GM18951 (cell line): Measurements from ENCODE around the gene MMP17.

ENCODE experiments used
- POLR2A ChIP-seq: IDR thresholded peaks from 4 replicates; pipeline ENCODE4 v1.6.1; 2011; ENCODE audit warnings: mild to moderate bottlenecking; ENCODE audit not compliant: insufficient read length, insufficient read depth; ENCODE audit errors: extremely low read depth
- in situ Hi-C: fragments of 300-500 bp; cut with MboI; formaldehyde crosslinking; loops from one replicate; pipeline ENCODE4 v1.12.0; 2022; ENCODE audit warnings: low sequenced_read_pairs, mixed read lengths, inconsistent platforms; ENCODE audit not compliant: unreplicated experiment

MMP17 gene

DNA sequence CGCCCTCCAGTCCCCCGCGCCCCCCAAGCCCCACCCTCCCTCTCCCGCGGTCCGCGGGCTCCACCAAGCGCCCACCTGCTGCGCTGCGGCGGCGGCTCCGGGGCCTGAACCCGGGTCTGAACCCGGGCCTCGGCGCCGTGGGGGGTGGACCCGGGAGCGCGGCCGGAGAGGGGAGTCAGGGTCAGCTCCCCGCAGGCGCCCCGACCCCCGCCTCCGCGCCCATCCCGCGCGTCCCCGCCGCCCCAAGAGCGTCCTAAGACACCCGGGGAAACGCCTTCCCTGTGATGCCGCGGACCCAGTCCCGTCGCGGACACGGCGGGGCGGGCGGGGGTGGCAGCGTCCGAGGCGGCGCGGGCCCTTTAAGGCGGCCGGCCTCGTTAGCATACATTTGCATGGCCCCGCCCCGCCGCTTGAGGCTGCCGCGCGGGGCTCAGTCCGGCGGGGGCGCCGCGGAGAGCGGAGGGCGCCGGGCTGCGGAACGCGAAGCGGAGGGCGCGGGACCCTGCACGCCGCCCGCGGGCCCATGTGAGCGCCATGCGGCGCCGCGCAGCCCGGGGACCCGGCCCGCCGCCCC, at the start of gene MMP17:
Gene MMP17, plus strand, starts transcription at position 433 of the 574 bp plus-strand sequence. Its CDS starts 102 bp downstream, at position 535.
- peak; percentile 59 for TF ChIP-seq POLR2A
- in situ Hi-C loops = no loop called here

DNA sequence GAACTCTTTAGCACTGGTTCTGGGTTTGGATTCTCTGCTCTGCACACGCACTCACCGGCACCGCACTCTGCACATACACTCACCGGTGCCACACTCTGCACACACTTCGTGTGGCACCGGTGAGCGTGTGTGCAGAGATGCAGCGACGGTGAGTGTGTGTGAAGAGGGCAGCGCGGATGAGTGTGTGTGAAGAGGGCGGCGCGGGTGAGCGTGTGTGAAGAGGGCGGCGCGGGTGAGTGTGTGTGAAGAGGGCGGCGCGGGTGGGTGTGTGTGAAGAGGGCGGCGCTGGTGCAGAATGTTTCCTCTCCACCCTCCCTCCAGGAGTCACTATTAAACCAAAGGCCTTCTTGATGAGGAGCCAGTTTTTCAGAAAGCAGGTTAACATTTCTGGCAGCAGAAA, 49.2 kb upstream of the MMP17 start:
- in situ Hi-C loops = no loop called here
- TF ChIP-seq POLR2A = no peak

DNA sequence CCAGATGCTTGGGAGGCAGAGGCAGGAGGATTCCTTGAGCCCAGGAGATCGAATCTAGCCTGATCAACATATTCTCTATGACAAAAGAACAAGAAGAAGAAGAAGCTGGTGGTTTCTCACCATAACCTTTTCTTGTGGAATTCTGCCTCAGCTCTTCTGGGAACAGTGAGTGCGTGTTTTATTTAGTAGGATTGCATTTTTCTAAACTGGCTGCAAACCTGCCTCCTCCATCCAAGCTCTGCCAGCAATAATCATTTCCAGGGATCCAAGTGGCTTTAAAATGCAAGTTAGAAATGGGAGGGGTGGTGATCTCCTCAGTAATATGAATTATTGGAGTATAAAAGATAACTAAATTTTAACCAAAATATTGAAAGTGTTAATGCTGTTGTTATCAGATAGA, 46.1 kb upstream of the MMP17 start:
- in situ Hi-C loops = no loop called here
- no peak for TF ChIP-seq POLR2A

DNA sequence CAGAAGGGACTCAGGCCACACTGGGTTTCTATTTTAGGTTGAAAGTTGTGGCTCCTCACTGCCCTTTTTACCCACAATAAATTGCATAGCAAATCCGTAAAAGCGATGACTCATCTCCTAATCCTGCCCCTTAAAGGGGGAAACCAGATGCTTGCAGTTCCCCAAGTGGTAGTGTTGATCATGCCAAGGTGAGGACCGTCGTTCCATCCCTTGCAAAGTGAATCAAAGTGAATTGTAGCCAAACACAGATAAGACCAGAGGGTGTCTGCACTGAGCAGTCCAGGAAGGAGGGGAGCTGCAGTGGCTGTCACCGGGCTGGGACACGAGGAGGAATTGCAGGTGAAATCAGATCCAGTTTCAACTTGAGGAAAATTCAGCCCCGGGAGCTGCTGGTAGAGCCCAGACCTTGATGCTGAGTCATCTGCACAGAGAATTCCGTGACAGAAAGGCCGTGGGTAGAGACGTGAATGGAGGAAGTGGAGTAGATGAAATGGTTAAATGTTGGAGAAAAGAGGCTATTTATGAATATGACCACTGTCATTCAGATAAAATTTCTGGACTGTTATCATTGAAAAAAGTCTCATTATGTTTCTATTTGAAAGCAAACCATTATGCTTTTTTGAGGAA, 44.2 kb upstream of the MMP17 start:
- TF ChIP-seq POLR2A = no peak
- in situ Hi-C loops = no loop called here

DNA sequence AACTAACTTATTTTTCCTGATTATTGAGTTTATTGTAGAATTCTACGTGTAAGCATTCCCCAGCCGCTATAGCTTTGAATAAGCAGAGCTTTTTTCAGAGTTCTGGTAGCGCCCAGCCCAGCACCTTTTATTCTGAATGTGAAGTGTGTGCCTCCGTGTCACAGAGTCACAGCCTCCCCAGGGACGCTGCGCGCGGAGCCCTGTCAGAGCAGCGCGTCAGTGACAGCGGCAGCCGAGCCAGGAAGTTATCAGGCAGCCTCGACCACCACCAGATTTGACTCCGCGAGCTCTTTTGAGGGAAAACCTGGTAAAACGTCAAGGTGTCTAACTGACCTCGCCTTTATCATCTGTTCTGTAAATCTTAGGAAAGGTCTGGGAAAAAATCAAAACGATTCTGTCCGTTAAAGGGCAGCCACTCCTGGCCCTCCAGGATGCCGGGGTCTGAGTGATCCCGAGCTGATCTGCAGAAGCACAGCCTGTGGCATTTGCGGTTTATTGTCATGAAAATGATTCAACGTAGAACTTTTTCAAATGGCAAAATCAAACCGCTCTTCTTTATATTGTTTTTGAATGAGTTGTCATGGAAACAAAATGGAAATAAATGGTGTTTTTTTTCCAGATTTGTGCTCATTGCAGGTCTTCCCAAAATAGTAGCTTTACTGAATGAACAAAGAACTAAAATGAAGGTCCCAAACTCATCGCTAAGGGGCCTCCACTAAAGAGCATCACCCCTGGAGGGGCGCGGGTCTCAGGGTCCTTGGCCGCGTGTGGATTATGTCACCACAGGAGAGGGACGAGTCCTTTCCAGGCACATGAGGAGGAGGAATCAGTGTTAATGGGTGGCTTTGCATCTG, 43.1 kb upstream of the MMP17 start:
- TF ChIP-seq POLR2A = no peak
- in situ Hi-C loops = no loop called here

DNA sequence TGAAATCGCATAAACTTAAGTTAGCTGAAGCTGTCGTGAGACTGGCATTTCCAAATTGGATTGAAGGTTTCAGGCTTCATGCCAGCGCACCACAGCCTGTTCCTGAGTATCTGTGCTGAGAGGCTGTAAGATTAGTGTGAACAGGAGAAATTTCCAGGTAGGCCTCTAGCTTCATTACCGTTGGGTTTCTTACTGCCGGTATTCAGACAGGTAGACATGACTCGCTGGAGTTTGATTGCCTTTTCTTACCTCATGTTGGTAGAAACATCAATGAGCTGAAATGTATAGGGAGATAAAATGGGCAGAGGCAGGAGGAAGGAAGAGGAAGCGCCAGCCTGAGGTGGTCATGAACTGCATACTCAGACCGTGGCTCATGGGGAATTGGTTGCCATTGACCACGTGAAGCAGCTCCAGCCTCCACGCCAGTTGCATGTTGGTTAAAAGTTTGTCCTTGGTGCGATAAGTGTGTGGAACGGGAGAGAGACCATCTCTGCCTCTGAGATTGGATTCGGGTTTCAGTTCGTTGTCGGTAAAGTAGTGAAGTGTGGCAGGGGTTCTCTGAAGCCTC, 42.3 kb upstream of the MMP17 start:
- in situ Hi-C loops = no loop called here
- TF ChIP-seq POLR2A = no peak

DNA sequence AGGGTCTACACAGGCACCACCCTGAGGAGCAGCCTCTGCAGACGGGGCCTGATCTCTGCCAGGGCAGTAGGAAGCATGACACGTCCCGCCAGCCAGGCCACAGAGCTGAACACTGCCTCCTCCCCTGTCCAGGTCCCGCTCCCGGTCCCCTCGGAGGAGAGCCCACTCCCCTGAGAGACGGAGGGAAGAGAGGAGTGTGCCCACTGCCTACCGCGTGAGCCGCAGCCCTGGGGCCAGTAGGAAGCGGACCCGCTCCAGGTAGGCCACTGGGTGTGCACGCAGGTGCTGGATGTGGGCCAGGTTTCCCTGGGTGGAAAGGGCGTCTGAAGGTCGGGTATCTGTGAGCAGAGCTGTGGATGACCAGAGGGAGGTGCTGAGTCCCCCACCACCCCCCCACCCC, 41.9 kb upstream of the MMP17 start:
- in situ Hi-C loops = no loop called here
- no peak for TF ChIP-seq POLR2A

DNA sequence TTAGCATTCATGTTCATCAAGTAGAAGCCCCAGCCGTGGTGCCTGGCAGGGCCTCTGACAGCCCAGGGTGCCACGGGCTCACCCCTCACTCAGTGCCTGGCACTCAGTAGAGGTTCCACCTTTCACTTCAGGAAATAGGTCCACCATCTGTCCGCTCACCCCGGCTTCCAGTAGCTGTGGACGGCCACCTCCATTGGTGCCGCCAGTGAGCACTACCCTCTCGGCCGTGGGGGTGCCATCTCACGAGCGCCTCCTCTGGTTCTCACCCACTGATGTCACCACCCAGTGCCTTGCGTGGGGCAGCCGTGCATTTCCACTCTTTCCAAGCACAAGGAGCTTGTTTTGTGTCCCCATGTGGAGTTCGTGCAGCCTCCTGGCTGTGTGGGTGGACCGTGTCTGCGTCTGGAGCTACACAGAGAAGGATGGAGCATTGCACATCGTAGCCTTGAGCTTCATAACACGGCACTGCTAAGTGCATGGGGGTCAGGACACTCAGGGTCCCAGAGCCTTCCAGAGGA, 41.0 kb upstream of the MMP17 start:
- in situ Hi-C loops = no loop called here
- no peak for TF ChIP-seq POLR2A

DNA sequence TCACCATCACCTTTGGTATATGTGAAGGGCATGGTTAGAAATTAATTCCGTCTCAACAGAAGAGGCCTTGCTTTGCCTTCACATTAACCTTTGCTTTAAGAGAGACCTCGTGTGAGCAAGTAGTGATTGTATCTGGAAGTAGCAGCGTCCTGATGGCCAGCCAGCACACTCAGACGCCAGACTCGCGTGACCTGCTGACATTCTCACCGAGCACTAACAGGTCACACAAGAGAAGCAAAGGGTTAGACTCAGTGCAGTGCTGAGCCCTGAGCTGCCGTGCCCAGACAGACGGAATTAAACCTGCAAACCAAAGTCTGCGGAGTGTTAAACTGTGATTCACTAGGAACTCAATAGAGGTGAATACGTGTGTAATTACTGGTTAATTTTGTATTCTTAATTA, 40.1 kb upstream of the MMP17 start:
- in situ Hi-C loops = no loop called here
- no peak for TF ChIP-seq POLR2A

DNA sequence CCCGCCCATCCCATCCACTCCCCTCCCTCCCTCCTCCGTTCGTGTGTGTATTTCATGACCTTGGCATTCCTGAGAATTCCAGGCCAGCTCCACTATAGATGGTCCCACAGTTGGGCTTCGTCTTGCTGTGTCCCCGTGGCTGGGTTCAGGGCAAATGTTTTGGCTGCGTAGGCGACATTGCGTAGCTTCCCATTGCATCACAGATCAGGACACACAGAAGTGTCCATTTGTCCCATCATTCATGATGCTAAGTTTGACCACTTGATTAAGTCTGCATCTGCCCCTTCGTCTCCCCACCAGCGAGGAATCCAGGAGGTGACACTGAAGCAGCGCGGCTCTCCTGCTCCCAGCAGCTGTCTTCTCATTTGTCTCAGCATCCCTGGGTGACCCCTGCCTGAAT, 38.6 kb upstream of the MMP17 start:
- no peak for TF ChIP-seq POLR2A
- in situ Hi-C loops = no loop called here

DNA sequence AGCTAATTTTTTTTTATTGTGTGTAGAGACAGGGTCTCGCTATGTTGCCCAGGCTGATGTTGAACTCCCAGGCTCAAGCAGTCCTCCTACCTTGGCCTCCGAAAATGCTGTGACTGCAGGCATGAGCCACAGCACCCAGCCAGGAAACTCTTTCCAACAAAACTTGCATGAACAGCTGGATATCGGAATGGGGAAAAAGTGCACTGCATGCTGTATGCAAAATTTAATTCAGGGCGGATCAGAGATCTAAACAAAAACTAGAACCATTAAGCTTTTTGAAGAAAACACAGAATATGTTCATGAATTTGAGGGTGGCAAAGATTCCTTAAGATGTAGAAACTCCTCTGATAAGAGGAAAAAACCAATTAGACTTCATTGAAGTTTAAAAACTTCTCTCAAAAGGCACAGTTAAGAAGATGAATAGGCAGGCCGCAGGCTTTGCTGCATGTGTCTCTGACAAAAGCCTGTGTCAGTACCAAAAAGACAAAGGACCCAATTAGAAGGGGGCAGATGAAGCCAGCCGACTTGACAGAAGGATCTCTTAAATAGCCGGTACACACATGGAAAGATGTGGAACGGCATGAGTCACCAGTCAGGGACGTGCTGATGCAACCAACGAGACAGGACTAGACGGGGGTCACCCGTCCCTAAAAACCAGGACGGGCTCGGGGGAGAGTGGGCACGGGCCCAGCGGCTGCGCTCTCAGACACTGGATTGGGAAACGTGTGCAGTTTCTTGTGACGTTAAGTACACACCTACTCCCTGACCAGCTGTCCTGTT, 34.8 kb upstream of the MMP17 start:
- TF ChIP-seq POLR2A = no peak

DNA sequence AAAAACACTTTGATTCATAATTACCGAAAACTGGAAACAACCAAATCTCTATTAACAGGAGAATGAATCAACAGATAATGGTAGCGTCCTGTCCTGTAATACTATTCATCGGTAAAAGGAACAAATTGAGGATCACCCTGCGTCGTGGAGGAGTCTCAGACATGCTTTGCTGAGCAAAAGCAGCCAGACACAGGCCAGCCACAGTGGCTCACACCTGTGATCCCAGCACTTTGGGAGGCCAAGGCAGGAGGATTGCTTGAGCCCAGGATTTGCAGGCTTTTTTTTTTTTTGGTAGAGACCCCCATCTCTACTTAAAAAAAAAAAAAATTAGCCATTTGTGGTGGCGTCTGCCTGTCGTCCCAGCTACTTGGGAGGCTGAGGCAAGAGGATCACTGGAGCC, 34.1 kb upstream of the MMP17 start:
- no peak for TF ChIP-seq POLR2A
- in situ Hi-C loops = no loop called here

More for the DNA sequence above, 34.8 kb upstream of the MMP17 start:
- in situ Hi-C loops = no loop called here

DNA sequence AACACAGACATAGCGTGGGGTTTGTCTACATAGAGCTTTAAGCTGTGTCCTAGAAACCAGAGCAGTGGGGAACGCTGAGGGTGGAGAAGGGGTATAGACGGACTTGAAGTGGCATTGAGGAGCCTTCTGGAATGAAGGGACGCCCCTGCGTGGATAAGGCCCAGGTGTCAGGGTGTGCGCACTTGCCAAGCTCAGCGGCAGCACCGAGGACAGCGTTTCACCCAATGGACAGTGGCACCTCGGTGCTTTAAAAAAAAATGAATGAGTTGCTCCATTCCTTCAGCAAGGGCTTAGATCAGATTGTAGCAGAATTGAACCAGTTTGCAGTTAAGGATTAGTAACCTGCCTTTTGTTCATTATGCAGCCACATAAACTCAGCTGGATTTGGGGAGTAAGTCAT, 33.6 kb upstream of the MMP17 start:
- no peak for TF ChIP-seq POLR2A
- in situ Hi-C loops = no loop called here
